ENCODE data around the gene HSD17B2. TPM values are rescaled to one million over a fixed set of nuclear protein-coding genes. Genes with fewer than 3 reads are reported as not detected.

Gene HSD17B2
- total and polyA plus RNA-seq, 2 donors from 2014 or later: 0.79 to 1.8 TPM

GRCh38 chr16:82119405-82119804 is 84.4 kb downstream of the HSD17B2 start:
- no peak overlapping the region for H3K4me3 ChIP-seq (ENCODE audit: low read length in 3 of 3)
- DNase-seq: no peak
- H3K9ac ChIP-seq (ENCODE audit: low read length in 3 of 3): no peak overlapping the region
- no peak for TF ChIP-seq CTCF (IDR thresholded peaks at IDR 0.05; ENCODE audit: borderline replicate concordance, extremely low read depth, insufficient read depth)
- no peaks in the 10 kb centered on the region for H3K4me1 ChIP-seq (ENCODE audit: control insufficient read depth in 2 of 3, insufficient read depth in 2 of 3, low read depth in 1 of 3, low read length in 3 of 3)
- no peak for FAIRE-seq
- H3K9me3 ChIP-seq (ENCODE audit: control insufficient read depth in 2 of 3, insufficient read depth in 1 of 3, low read length in 3 of 3): no peaks in the 10 kb centered on the region
- no peaks in the 10 kb centered on the region for H3K27me3 ChIP-seq (ENCODE audit: control insufficient read depth, insufficient read depth, low read length)
- intact Hi-C loops (cut with DNase I): no loop called here
- H3K36me3 ChIP-seq (ENCODE audit: control insufficient read depth in 2 of 3, insufficient read depth in 3 of 3, low read length in 3 of 3): no peaks in the 10 kb centered on the region
- no peak overlapping the region for H3K27ac ChIP-seq (ENCODE audit: low read depth in 2 of 2, low read length in 2 of 2)

GRCh38 chr16:82124651-82125050 is 89.6 kb downstream of the HSD17B2 start:
- no peak overlapping the region for H3K27ac ChIP-seq (ENCODE audit: low read depth in 2 of 2, low read length in 2 of 2)
- FAIRE-seq: no peak

DNA sequence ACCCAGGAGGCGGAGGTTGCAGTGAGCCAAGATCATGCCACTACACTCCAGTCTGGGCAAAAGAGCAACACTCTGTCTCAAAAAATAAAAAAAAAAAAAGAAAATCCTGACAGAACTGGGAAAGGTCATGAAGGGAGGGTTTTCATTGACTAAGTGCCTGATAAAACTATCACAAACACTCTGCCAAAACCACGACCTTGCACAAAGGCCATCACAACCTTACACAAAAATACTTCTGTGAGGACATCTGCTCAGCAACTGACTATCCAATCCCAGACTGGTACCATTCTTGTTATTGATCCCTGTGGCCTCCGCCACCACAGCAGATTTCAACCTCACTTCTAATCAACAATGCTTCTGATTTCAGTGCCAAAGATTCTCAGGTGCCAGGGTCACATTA is 94.8 kb downstream of the HSD17B2 start:
- FAIRE-seq (no peak), DNase-seq (no peak)
- no peak overlapping the region for H3K27ac ChIP-seq (ENCODE audit: low read depth in 2 of 2, low read length in 2 of 2)
- intact Hi-C loops (cut with DNase I): no loop called here
- no peak overlapping the region for H3K4me3 ChIP-seq (ENCODE audit: low read length in 3 of 3)
- H3K27me3 ChIP-seq (ENCODE audit: control insufficient read depth, insufficient read depth, low read length): no peaks in the 10 kb centered on the region
- H3K4me1 ChIP-seq (ENCODE audit: control insufficient read depth in 2 of 3, insufficient read depth in 2 of 3, low read depth in 1 of 3, low read length in 3 of 3): no peaks in the 10 kb centered on the region
- no peak overlapping the region for H3K9ac ChIP-seq (ENCODE audit: low read length in 3 of 3)
- no peak for TF ChIP-seq CTCF (IDR thresholded peaks at IDR 0.05; ENCODE audit: borderline replicate concordance, extremely low read depth, insufficient read depth)
- H3K9me3 ChIP-seq (ENCODE audit: control insufficient read depth in 2 of 3, insufficient read depth in 1 of 3, low read length in 3 of 3): no peaks in the 10 kb centered on the region
- H3K36me3 ChIP-seq (ENCODE audit: control insufficient read depth in 2 of 3, insufficient read depth in 3 of 3, low read length in 3 of 3): no peaks in the 10 kb centered on the region

More at GRCh38 chr16:82124651-82125050, 89.6 kb downstream of the HSD17B2 start:
- Histone ChIP-seq H3K9ac (ENCODE audit: low read length in 3 of 3) (no peak overlapping the region), H3K27me3 (ENCODE audit: control insufficient read depth, insufficient read depth, low read length) (no peaks in the 10 kb centered on the region), H3K4me3 (ENCODE audit: low read length in 3 of 3) (no peak overlapping the region), H3K9me3 (ENCODE audit: control insufficient read depth in 2 of 3, insufficient read depth in 1 of 3, low read length in 3 of 3) (no peaks in the 10 kb centered on the region), H3K4me1 (ENCODE audit: control insufficient read depth in 2 of 3, insufficient read depth in 2 of 3, low read depth in 1 of 3, low read length in 3 of 3) (no peaks in the 10 kb centered on the region), H3K36me3 (ENCODE audit: control insufficient read depth in 2 of 3, insufficient read depth in 3 of 3, low read length in 3 of 3) (no peaks in the 10 kb centered on the region)
- intact Hi-C loops (cut with DNase I): no loop called here
- no peak for DNase-seq
- no peak for TF ChIP-seq CTCF (IDR thresholded peaks at IDR 0.05; ENCODE audit: borderline replicate concordance, extremely low read depth, insufficient read depth)

DNA sequence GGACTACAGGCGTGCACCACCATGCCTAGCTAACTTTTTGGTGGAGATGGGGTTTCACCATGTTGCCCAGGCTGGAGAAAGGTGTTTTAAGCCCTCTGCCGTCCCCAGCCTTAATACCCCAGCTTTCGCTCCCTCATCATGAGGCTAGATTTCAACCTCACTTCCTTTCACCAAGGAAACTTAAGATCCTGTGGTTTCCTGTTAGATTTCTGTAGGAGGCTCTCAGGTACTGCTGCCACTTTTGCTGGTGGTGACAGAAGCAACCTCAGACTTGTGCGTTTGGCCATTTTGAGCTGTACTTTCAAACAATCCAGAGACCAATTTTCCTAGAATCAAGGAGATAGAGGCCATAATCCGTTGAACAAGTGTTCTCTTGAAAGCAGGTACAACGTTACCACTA is 98.7 kb downstream of the HSD17B2 start:
- no peak for DNase-seq

More for the DNA sequence above, 98.7 kb downstream of the HSD17B2 start:
- intact Hi-C loops (cut with DNase I): no loop called here
- Histone ChIP-seq H3K9ac (ENCODE audit: low read length in 3 of 3) (no peak overlapping the region), H3K9me3 (ENCODE audit: control insufficient read depth in 2 of 3, insufficient read depth in 1 of 3, low read length in 3 of 3) (no peaks in the 10 kb centered on the region), H3K4me3 (ENCODE audit: low read length in 3 of 3) (no peak overlapping the region), H3K27ac (ENCODE audit: low read depth in 2 of 2, low read length in 2 of 2) (no peak overlapping the region), H3K4me1 (ENCODE audit: control insufficient read depth in 2 of 3, insufficient read depth in 2 of 3, low read depth in 1 of 3, low read length in 3 of 3) (peaks cover 0 to 4% (median 0%) of the 10 kb centered on the region in 3 donors), H3K27me3 (ENCODE audit: control insufficient read depth, insufficient read depth, low read length) (no peaks in the 10 kb centered on the region), H3K36me3 (ENCODE audit: control insufficient read depth in 2 of 3, insufficient read depth in 3 of 3, low read length in 3 of 3) (no peaks in the 10 kb centered on the region)
- no peak for FAIRE-seq
- TF ChIP-seq CTCF (IDR thresholded peaks at IDR 0.05; ENCODE audit: borderline replicate concordance, extremely low read depth, insufficient read depth): no peak

All from kidney (tissue), 14 donors.